Pancreas (tissue), 10 donors: Measurements from ENCODE around the gene SLCO3A1. TPM values are rescaled to one million over a fixed set of nuclear protein-coding genes. Genes with fewer than 3 reads are reported as not detected.

Experiments used
- ATAC-seq, 4 donors: fragments of 200-7000 bp; cut with Tn5 transposase; one replicate each; pipeline versions ENCODE4 v1.8.0 to v1.9.1; 2020; ENCODE audit warnings: mild to moderate bottlenecking in 4 of 4, moderate library complexity in 4 of 4
- DNase-seq, 6 donors: peaks; one replicate each; pipeline ENCODE4 v3.0.0-alpha.2; 2020
- FAIRE-seq: peaks from 2 replicates; lab custom pipeline; 2012; peaks lifted over from hg19 to GRCh38; lab: Jason Lieb, UNC
- H3K27ac ChIP-seq, 4 donors: fragments of 200-600 bp; sonication (generic); 1 replicate in 3 of 4; 2 replicates in 1 of 4; pipeline versions ENCODE4 v1.5.0 to v1.8.0; 2020
- H3K27me3 ChIP-seq, 4 donors: fragments of 200-600 bp; one replicate each; pipeline ENCODE4 v1.8.0; 2021
- H3K36me3 ChIP-seq, 3 donors: fragments of 200-600 bp; sonication (generic) in 1 of 3; one replicate each; pipeline versions ENCODE4 v1.5.0 to v1.8.0; 2020 to 2021
- H3K4me1 ChIP-seq, 3 donors: fragments of 200-600 bp; one replicate each; pipeline ENCODE4 v1.8.0; 2021
- H3K4me3 ChIP-seq, 4 donors: fragments of 200-600 bp; sonication (generic) in 2 of 4; one replicate each; pipeline versions ENCODE4 v1.5.0 to v1.8.0; 2020 to 2021
- H3K9me3 ChIP-seq, 4 donors: fragments of 200-600 bp; one replicate each; pipeline ENCODE4 v1.8.0; 2021
- CTCF ChIP-seq, 4 donors: fragments of 200-600 bp; sonication (generic) in 3 of 4; IDR thresholded peaks; one replicate each; pipeline versions ENCODE4 v1.5.0 to v1.8.0; 2021; ENCODE audit warnings: antibody characterized with exemption in 4 of 4
- WGBS, 2 donors: extraction: QIAGEN DNeasy Blood & Tissue Kit; methylation state at CpG; one replicate each; pipeline ENCODE4 v1.1.7; 2013; 5-methylcytosine and 5-hydroxymethylcytosine counted together
- intact Hi-C, 3 donors: fragments of 100-400 bp; cut with DNase I; formaldehyde crosslinking; loops; one replicate each; pipeline versions ENCODE4 v1.11.1 to v1.14.2; 2022
- polyA plus RNA-seq, 2 donors: library from polyadenylated mRNA; stranded (reverse); fragments of 200-250 nt; gene quantifications; one replicate each; pipeline ENCODE4 v1.2.3, GENCODE V29; 2013
- total RNA-seq, 6 donors: library from RNA; stranded (reverse); fragmentation: NEBNext Ultra II Directional in 4 of 6; extraction: Animal tissue kit (Norgen Biotek cat#: 25700) in 4 of 6; gene quantifications; one replicate each; pipeline versions ENCODE4 v1.2.1 to v1.2.4, GENCODE V29; 2021 to 2023
- donor health status: healthy with polysubstance abuse.
- donor health status: DM: no; HTN: no; CAD: no; lungs with moderate emphysema.
- donor health status: DM: no; HTN: no; CAD: no.
- donor health status: control.
- donor health status: control.
- donor health status: Bipolar disorder and iron deficiency.
- donor health status: DM: yes; HTN: yes; CAD: no.
- donor health status: DM: no; HTN: no; CAD: no.
- donor health status: DM: no; HTN: no; CAD: no.
- donor health status: DM: yes; HTN: yes; CAD: no.

Gene SLCO3A1
- total and polyA plus RNA-seq, 8 donors: 3.4 to 15.5 (median 6.7) TPM

GRCh38 chr15:91925794-91926193 is 72.3 kb downstream of the SLCO3A1 start:
- Histone ChIP-seq H3K4me3 (no peak overlapping the region), H3K4me1 (peaks cover 0 to 8% (median 0%) of the 10 kb centered on the region in 3 donors), H3K36me3 (no peaks in the 10 kb centered on the region), H3K27ac (no peak overlapping the region), H3K9me3 (no peaks in the 10 kb centered on the region), H3K27me3 (no peaks in the 10 kb centered on the region)
- ATAC-seq (no peak), FAIRE-seq (no peak), DNase-seq (no peak)
- 69 to 72% methylated on average over 3 of the region's 3 CpGs for WGBS, 2 donors
- intact Hi-C loops: no loop called here
- no peak for TF ChIP-seq CTCF (IDR thresholded peaks at IDR 0.05)

- TF ChIP-seq CTCF (IDR thresholded peaks at IDR 0.05): no peak
- H3K27me3 ChIP-seq: no peaks in the 10 kb centered on the region
- peak in 3 of 4 donors; percentile 29 to 56 (median 46) for ATAC-seq
- intact Hi-C loops: no loop called here
- peak overlapping the region in 1 of 4 donors; percentile 37 for H3K27ac ChIP-seq
- DNase-seq: no peak
- FAIRE-seq: no peak
- no peak overlapping the region for H3K4me3 ChIP-seq
- H3K9me3 ChIP-seq: no peaks in the 10 kb centered on the region
- H3K4me1 ChIP-seq: no peaks in the 10 kb centered on the region
- 45 to 55% methylated on average over 4 of the region's 4 CpGs for WGBS, 2 donors
- H3K36me3 ChIP-seq: no peaks in the 10 kb centered on the region
These were observed 73.4 kb downstream of the SLCO3A1 start for GRCh38 chr15:91926908-91927270.

GRCh38 chr15:91927585-91927984 is 74.1 kb downstream of the SLCO3A1 start:
- H3K36me3 ChIP-seq: no peaks in the 10 kb centered on the region
- H3K4me1 ChIP-seq: no peaks in the 10 kb centered on the region
- intact Hi-C loops: no loop called here
- ATAC-seq (no peak), FAIRE-seq (no peak), DNase-seq (no peak)
- H3K27ac ChIP-seq: no peak overlapping the region
- no peaks in the 10 kb centered on the region for H3K27me3 ChIP-seq
- WGBS, 2 donors: 72 to 73% methylated on average over 4 of the region's 4 CpGs
- H3K4me3 ChIP-seq: no peak overlapping the region
- no peak for TF ChIP-seq CTCF (IDR thresholded peaks at IDR 0.05)
- no peaks in the 10 kb centered on the region for H3K9me3 ChIP-seq

GRCh38 chr15:91928675-91929074 is 75.2 kb downstream of the SLCO3A1 start:
- Histone ChIP-seq H3K9me3 (no peaks in the 10 kb centered on the region), H3K27ac (no peak overlapping the region), H3K36me3 (no peaks in the 10 kb centered on the region), H3K27me3 (no peaks in the 10 kb centered on the region), H3K4me1 (no peaks in the 10 kb centered on the region), H3K4me3 (no peak overlapping the region)
- 70 to 71% methylated on average over 6 of the region's 6 CpGs for WGBS, 2 donors
- ATAC-seq (no peak), DNase-seq (no peak), FAIRE-seq (no peak)
- intact Hi-C loops: no loop called here
- no peak for TF ChIP-seq CTCF (IDR thresholded peaks at IDR 0.05)

GRCh38 chr15:91929509-91929908 is 76.0 kb downstream of the SLCO3A1 start:
- H3K36me3 ChIP-seq: no peaks in the 10 kb centered on the region
- intact Hi-C loops: no loop called here
- ATAC-seq (no peak), DNase-seq (no peak), FAIRE-seq (no peak)
- H3K27ac ChIP-seq: no peak overlapping the region
- H3K27me3 ChIP-seq: no peaks in the 10 kb centered on the region
- no peak for TF ChIP-seq CTCF (IDR thresholded peaks at IDR 0.05)
- no peak overlapping the region for H3K4me3 ChIP-seq
- 76 to 83% methylated on average over 2 of the region's 2 CpGs for WGBS, 2 donors
- H3K4me1 ChIP-seq: no peaks in the 10 kb centered on the region
- no peaks in the 10 kb centered on the region for H3K9me3 ChIP-seq
